OCI-LY1 (cell line): ENCODE results near the gene TSPAN2.

ENCODE experiments used
- H2AFZ ChIP-seq: fragments of 200-600 bp; sonication (generic), shearing (Covaris generic); 2 replicates; pipeline ENCODE4 v1.6.0; 2014; ENCODE audit warnings: antibody characterized with exemption, mild to moderate bottlenecking, low read length
- H3F3A ChIP-seq: fragments of 200-600 bp; sonication (generic), shearing (Covaris generic); 2 replicates; pipeline ENCODE4 v1.6.0; 2014; ENCODE audit warnings: mild to moderate bottlenecking, antibody characterized with exemption, low read length, moderate library complexity; ENCODE audit not compliant: insufficient read depth
- H3K27ac ChIP-seq: fragments of 200-600 bp; sonication (generic); 2 replicates; pipeline ENCODE4 v1.5.1; 2014; ENCODE audit warnings: low read length, mixed run types, mild to moderate bottlenecking, low read depth; ENCODE audit not compliant: poor library complexity, severe bottlenecking
- H3K27me3 ChIP-seq: fragments of 200-600 bp; sonication (generic); 2 replicates; pipeline ENCODE4 v1.6.0; 2014; ENCODE audit warnings: antibody characterized with exemption, mild to moderate bottlenecking, low read length, moderate library complexity; ENCODE audit not compliant: insufficient read depth
- H3K36me3 ChIP-seq: fragments of 200-600 bp; sonication (generic); 2 replicates; pipeline ENCODE4 v1.6.1; 2014; ENCODE audit warnings: mild to moderate bottlenecking, antibody characterized with exemption, low read length, moderate library complexity, mixed read lengths; ENCODE audit not compliant: insufficient read depth
- H3K4me1 ChIP-seq: fragments of 200-600 bp; sonication (generic); 2 replicates; pipeline ENCODE4 v1.5.1; 2014; ENCODE audit warnings: mild to moderate bottlenecking, low read length, moderate library complexity; ENCODE audit not compliant: insufficient read depth, severe bottlenecking
- H3K4me2 ChIP-seq: fragments of 200-600 bp; sonication (generic), shearing (Covaris generic); 2 replicates; pipeline ENCODE4 v1.6.1; 2014; ENCODE audit warnings: low read length
- H3K4me3 ChIP-seq: fragments of 200-600 bp; sonication (generic); 2 replicates; pipeline ENCODE4 v1.5.1; 2014; ENCODE audit warnings: low read length, low read depth, mild to moderate bottlenecking, mixed read lengths; ENCODE audit not compliant: poor library complexity, severe bottlenecking
- H3K79me2 ChIP-seq: fragments of 200-600 bp; shearing (Covaris generic); 2 replicates; pipeline ENCODE4 v1.6.1; 2016; ENCODE audit warnings: mixed run types, low read length, mixed read lengths; ENCODE audit not compliant: insufficient read depth
- H3K9ac ChIP-seq: fragments of 200-600 bp; sonication (generic), shearing (Covaris generic); 2 replicates; pipeline ENCODE4 v1.6.1; 2014; ENCODE audit warnings: mild to moderate bottlenecking, low read length, mixed read lengths
- H3K9me2 ChIP-seq: fragments of 200-600 bp; sonication (generic), shearing (Covaris generic); 2 replicates; pipeline ENCODE4 v1.6.1; 2014; ENCODE audit warnings: low read depth, mild to moderate bottlenecking, low read length, mixed read lengths
- H3K9me3 ChIP-seq: fragments of 200-600 bp; shearing (Covaris generic); 2 replicates; pipeline ENCODE4 v1.6.1; 2014; ENCODE audit warnings: low read length, mixed read lengths
- H4K20me1 ChIP-seq: fragments of 200-600 bp; sonication (generic), shearing (Covaris generic); 2 replicates; pipeline ENCODE4 v1.6.0; 2016; ENCODE audit warnings: mild to moderate bottlenecking, low read length; ENCODE audit not compliant: insufficient read depth
- EZH2 ChIP-seq: fragments of 200-600 bp; sonication (generic), shearing (Covaris generic); IDR thresholded peaks from 2 replicates; pipeline ENCODE4 v1.8.0; 2017; ENCODE audit warnings: borderline replicate concordance, mixed run types, mild to moderate bottlenecking, antibody characterized with exemption, low read length, moderate library complexity, mixed read lengths
- TF ChIP-seq, protein P1 (sequence below): fragments of 200-600 bp; sonication (generic), shearing (Covaris generic); IDR thresholded peaks from 2 replicates; pipeline ENCODE4 v1.5.1; 2017; ENCODE audit warnings: mild to moderate bottlenecking, antibody characterized with exemption, low read length, moderate library complexity, mixed read lengths

Gene TSPAN2

DNA sequence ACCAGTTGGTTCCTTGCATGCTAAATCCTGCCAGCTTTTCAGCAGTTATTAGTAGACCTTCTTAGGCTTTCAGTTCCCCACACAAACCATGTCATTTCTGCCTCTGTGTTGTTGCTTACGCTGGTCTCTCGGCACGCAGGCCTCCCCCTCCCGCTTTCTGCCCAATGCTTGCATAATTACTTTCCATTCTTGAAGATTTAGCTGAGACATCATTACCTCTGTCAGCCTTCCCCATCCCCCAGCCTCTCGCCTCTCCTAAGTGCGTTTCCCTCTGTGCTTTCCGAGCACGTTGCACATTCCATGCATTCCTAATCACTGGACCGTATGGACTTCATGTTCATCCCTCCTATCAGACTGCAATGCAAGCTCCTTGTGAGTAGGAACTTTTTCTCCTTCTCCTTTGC is 32.9 kb downstream of the TSPAN2 start:
- H3K9me3 ChIP-seq: no peaks in the 10 kb centered on the region
- TF ChIP-seq EZH2: no peak
- TF ChIP-seq, protein P1, sequence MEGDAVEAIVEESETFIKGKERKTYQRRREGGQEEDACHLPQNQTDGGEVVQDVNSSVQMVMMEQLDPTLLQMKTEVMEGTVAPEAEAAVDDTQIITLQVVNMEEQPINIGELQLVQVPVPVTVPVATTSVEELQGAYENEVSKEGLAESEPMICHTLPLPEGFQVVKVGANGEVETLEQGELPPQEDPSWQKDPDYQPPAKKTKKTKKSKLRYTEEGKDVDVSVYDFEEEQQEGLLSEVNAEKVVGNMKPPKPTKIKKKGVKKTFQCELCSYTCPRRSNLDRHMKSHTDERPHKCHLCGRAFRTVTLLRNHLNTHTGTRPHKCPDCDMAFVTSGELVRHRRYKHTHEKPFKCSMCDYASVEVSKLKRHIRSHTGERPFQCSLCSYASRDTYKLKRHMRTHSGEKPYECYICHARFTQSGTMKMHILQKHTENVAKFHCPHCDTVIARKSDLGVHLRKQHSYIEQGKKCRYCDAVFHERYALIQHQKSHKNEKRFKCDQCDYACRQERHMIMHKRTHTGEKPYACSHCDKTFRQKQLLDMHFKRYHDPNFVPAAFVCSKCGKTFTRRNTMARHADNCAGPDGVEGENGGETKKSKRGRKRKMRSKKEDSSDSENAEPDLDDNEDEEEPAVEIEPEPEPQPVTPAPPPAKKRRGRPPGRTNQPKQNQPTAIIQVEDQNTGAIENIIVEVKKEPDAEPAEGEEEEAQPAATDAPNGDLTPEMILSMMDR: no peak
- no peak overlapping the region for H3K4me2 ChIP-seq
- no peak overlapping the region for H3K4me3 ChIP-seq
- no peaks in the 10 kb centered on the region for H3K9me2 ChIP-seq
- H4K20me1 ChIP-seq: no peaks in the 10 kb centered on the region
- no peaks in the 10 kb centered on the region for H3F3A ChIP-seq
- no peaks in the 10 kb centered on the region for H3K4me1 ChIP-seq
- H3K27ac ChIP-seq: no peak overlapping the region
- H3K36me3 ChIP-seq: no peaks in the 10 kb centered on the region
- no peaks in the 10 kb centered on the region for H3K79me2 ChIP-seq
- H3K9ac ChIP-seq: no peak overlapping the region
- H3K27me3 ChIP-seq: no peaks in the 10 kb centered on the region; the same call in 1 of the 2 replicates
- no peak overlapping the region for H2AFZ ChIP-seq

DNA sequence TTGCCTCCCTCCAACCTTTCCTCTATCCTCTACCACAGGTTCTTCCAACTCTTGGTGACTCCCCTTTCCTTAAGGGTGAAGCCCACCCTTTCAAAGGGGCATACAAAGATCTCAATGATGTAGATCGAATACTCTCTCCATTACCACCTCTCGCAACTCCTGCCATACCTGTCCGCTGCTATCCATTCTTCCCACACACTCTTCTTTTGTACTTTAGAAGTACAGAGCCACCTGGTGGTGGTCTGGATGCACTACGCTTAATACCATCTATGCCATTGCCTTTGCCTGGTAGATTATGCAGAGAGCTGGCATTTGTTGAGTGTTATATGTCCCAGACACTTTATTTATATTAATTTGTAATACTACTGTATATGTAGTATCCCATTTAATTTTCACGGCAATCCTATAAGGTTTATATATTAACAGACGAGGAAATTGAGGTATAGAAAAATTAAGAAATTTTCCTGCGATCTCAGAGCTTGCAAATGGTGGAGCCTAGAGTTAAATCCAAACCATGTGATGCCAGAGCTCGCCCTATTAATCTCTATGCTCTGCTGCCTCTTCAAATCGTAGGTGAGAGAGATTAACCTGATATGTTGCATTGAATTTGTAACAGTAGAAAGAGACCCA is 36.7 kb downstream of the TSPAN2 start:
- H3K4me2 ChIP-seq: no peak overlapping the region

DNA sequence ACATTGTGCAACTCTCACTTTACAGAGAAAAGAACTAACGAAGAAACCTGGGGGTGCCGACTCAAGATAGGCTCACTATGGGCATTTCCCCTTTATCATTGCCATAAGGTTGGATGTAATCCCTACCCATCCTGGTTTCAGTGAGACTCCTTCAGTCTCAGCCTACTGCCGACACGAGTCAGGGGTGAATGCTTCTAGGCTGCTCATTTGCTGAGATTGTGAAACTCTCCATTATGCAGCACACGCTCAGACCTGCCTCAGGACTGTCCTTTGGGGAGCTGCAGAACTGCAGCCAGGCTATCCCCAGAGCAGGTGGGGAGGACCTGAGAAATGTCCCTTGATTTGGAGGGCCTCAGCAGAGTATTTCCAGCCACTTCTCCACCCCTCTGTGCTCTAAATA is 37.5 kb downstream of the TSPAN2 start:
- Histone ChIP-seq H3K4me2 (no peak overlapping the region), H4K20me1 (no peaks in the 10 kb centered on the region), H3F3A (no peaks in the 10 kb centered on the region), H3K36me3 (no peaks in the 10 kb centered on the region), H2AFZ (no peak overlapping the region), H3K9ac (no peak overlapping the region), H3K4me3 (no peak overlapping the region), H3K79me2 (no peaks in the 10 kb centered on the region), H3K4me1 (no peaks in the 10 kb centered on the region), H3K9me2 (no peaks in the 10 kb centered on the region), H3K27me3 (no peaks in the 10 kb centered on the region; the same call in 1 of the 2 replicates), H3K27ac (no peak overlapping the region), H3K9me3 (no peaks in the 10 kb centered on the region)
- TF ChIP-seq EZH2: no peak
- TF ChIP-seq, protein P1: no peak

More for the DNA sequence above, 36.7 kb downstream of the TSPAN2 start:
- H3K27ac ChIP-seq: no peak overlapping the region
- no peak overlapping the region for H2AFZ ChIP-seq
- no peak overlapping the region for H3K9ac ChIP-seq
- no peaks in the 10 kb centered on the region for H3K9me3 ChIP-seq
- no peaks in the 10 kb centered on the region for H3K36me3 ChIP-seq
- H3K27me3 ChIP-seq: no peaks in the 10 kb centered on the region; the same call in 1 of the 2 replicates
- no peaks in the 10 kb centered on the region for H4K20me1 ChIP-seq
- no peaks in the 10 kb centered on the region for H3K4me1 ChIP-seq
- no peaks in the 10 kb centered on the region for H3F3A ChIP-seq
- no peaks in the 10 kb centered on the region for H3K9me2 ChIP-seq
- H3K4me3 ChIP-seq: no peak overlapping the region
- TF ChIP-seq EZH2: no peak
- TF ChIP-seq, protein P1: peak; percentile 85
- H3K79me2 ChIP-seq: no peaks in the 10 kb centered on the region
